Keratinocyte (primary cell): Measurements from ENCODE around the gene SLC4A9. TPM values are rescaled to one million over a fixed set of nuclear protein-coding genes. Genes with fewer than 3 reads are reported as not detected.

Source experiments
- DNase-seq: peaks from one replicate; pipeline ENCODE4 v3.0.0-alpha.2; 2011; ENCODE audit warnings: low read depth, missing footprints, low spot score
- FAIRE-seq: peaks from 2 replicates; lab custom pipeline; 2011; peaks lifted over from hg19 to GRCh38; lab: Jason Lieb, UNC
- H2AFZ ChIP-seq: 2 replicates; pipeline ENCODE4 v1.6.0; 2012; ENCODE audit warnings: low read length, control low read depth, inconsistent platforms; ENCODE audit not compliant: control insufficient read depth
- H3K27ac ChIP-seq: 2 replicates; pipeline ENCODE4 v1.5.1; 2011; ENCODE audit warnings: low read length; ENCODE audit not compliant: control insufficient read depth, insufficient read depth
- H3K27me3 ChIP-seq: 3 replicates; pipeline ENCODE4 v1.6.0; 2011; ENCODE audit warnings: low read length; ENCODE audit not compliant: control insufficient read depth, insufficient read depth; ENCODE audit errors: extremely low read depth
- H3K36me3 ChIP-seq, 2 experiments: 2 replicates in 1 of 2; 3 replicates in 1 of 2; pipeline ENCODE4 v1.5.1; 2011; ENCODE audit warnings: low read length in 2 of 2, mild to moderate bottlenecking in 1 of 2; ENCODE audit not compliant: control insufficient read depth in 2 of 2, insufficient read depth in 2 of 2; ENCODE audit errors: extremely low read depth in 1 of 2
- H3K4me1 ChIP-seq: 3 replicates; pipeline ENCODE4 v1.5.1; 2011; ENCODE audit warnings: low read length; ENCODE audit not compliant: control insufficient read depth, insufficient read depth; ENCODE audit errors: extremely low read depth
- H3K4me2 ChIP-seq: 3 replicates; pipeline ENCODE4 v1.6.0; 2011; ENCODE audit warnings: low read depth, low read length; ENCODE audit not compliant: control insufficient read depth, insufficient read depth; ENCODE audit errors: extremely low read depth
- H3K4me3 ChIP-seq, 3 experiments: fragments of 200-600 bp in 1 of 3; sonication (generic) in 1 of 3; 2 replicates in 2 of 3; 3 replicates in 1 of 3; pipeline ENCODE4 v1.5.1; 2011 to 2016; ENCODE audit warnings: low read length in 3 of 3, mild to moderate bottlenecking in 3 of 3, control low read depth in 2 of 3, inconsistent platforms in 1 of 3, low read depth in 1 of 3, mixed read lengths in 1 of 3, mixed run types in 1 of 3, moderate library complexity in 1 of 3; ENCODE audit not compliant: control insufficient read depth in 2 of 3, insufficient read depth in 2 of 3; ENCODE audit errors: extremely low read depth in 1 of 3
- H3K79me2 ChIP-seq: 2 replicates; pipeline ENCODE4 v1.6.0; 2012; ENCODE audit warnings: low read length; ENCODE audit not compliant: control insufficient read depth, insufficient read depth
- H3K9ac ChIP-seq: 3 replicates; pipeline ENCODE4 v1.6.0; 2011; ENCODE audit warnings: low read length; ENCODE audit not compliant: control insufficient read depth, insufficient read depth; ENCODE audit errors: extremely low read depth
- H3K9me1 ChIP-seq: 3 replicates; pipeline ENCODE4 v1.6.0; 2011; ENCODE audit warnings: low read length; ENCODE audit not compliant: control insufficient read depth, insufficient read depth; ENCODE audit errors: extremely low read depth
- H3K9me3 ChIP-seq: 2 replicates; pipeline ENCODE4 v1.5.1; 2012; ENCODE audit warnings: low read depth, low read length; ENCODE audit not compliant: control insufficient read depth
- H4K20me1 ChIP-seq: 3 replicates; pipeline ENCODE4 v1.6.0; 2011; ENCODE audit warnings: low read length; ENCODE audit not compliant: control insufficient read depth, insufficient read depth; ENCODE audit errors: extremely low read depth
- EZH2 ChIP-seq: IDR thresholded peaks from one replicate; pipeline ENCODE4 v1.6.1; 2012; ENCODE audit warnings: inconsistent platforms, mild to moderate bottlenecking, low read length, moderate library complexity
- dilution Hi-C: fragments of 300-500 bp; cut with MboI; formaldehyde crosslinking; loops from one replicate; pipeline ENCODE4 v1.7.0; 2020; ENCODE audit warnings: low sequenced_read_pairs; ENCODE audit not compliant: extremely low pct_ligation_motif_present
- polyA plus RNA-seq, 5 experiments: library from polyadenylated mRNA; depleted of rRNA in 3 of 5; stranded (reverse) in 3 of 5; stranded (forward) in 1 of 5; unstranded in 1 of 5; fragments of >200 nt; gene quantifications; 1 replicate in 1 of 5; 2 replicates in 3 of 5; 3 replicates in 1 of 5; pipeline versions ENCODE4 v1.2.1 to v1.2.3, GENCODE V29; 2011 to 2012; ENCODE audit warnings: missing spikeins in 2 of 5, low read depth in 1 of 5, low replicate concordance in 1 of 5
- TF ChIP-seq, protein P1 (sequence below), 3 experiments: IDR thresholded peaks in 1 of 3; conservative IDR thresholded peaks in 1 of 3; optimal IDR thresholded peaks in 1 of 3; 2 replicates in 2 of 3; 3 replicates in 1 of 3; pipeline versions ENCODE3 to v1.5.1; 2011; ENCODE audit warnings: low read length in 3 of 3, mild to moderate bottlenecking in 3 of 3, moderate library complexity in 2 of 3, control low read depth in 1 of 3, inconsistent platforms in 1 of 3; ENCODE audit not compliant: insufficient read depth in 2 of 3; ENCODE audit errors: extremely low read depth in 1 of 3

Gene SLC4A9
- polyA plus RNA-seq, 1 donor (not counting 4 experiments of a cell fraction or from before 2014, with no cell fraction given), result 0.07 TPM

- no peaks in the 10 kb centered on the region for H3K9me3 ChIP-seq
- no peaks in the 10 kb centered on the region for H3K79me2 ChIP-seq
- no peak overlapping the region for H2AFZ ChIP-seq
- dilution Hi-C loops, result loop anchor here (10.0 kb wide), 1 partner anchor 46 kb away; no protein-coding TSS in a partner anchor
- TF ChIP-seq, protein P1, sequence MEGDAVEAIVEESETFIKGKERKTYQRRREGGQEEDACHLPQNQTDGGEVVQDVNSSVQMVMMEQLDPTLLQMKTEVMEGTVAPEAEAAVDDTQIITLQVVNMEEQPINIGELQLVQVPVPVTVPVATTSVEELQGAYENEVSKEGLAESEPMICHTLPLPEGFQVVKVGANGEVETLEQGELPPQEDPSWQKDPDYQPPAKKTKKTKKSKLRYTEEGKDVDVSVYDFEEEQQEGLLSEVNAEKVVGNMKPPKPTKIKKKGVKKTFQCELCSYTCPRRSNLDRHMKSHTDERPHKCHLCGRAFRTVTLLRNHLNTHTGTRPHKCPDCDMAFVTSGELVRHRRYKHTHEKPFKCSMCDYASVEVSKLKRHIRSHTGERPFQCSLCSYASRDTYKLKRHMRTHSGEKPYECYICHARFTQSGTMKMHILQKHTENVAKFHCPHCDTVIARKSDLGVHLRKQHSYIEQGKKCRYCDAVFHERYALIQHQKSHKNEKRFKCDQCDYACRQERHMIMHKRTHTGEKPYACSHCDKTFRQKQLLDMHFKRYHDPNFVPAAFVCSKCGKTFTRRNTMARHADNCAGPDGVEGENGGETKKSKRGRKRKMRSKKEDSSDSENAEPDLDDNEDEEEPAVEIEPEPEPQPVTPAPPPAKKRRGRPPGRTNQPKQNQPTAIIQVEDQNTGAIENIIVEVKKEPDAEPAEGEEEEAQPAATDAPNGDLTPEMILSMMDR (optimal IDR thresholded peaks at IDR 0.05 in 1 of 3, IDR thresholded peaks at IDR 0.05 in 1 of 3, conservative IDR thresholded peaks at IDR 0.05 in 1 of 3; ENCODE audit: extremely low read depth in 1 of 3, insufficient read depth in 2 of 3, low read length in 3 of 3), result no peak
- TF ChIP-seq EZH2, result no peak
- H3K9ac ChIP-seq, result no peak overlapping the region
- DNase-seq (no peak), FAIRE-seq (peak; percentile 85)
- no peak overlapping the region for H3K4me3 ChIP-seq
- peak overlapping the region; percentile 69 for H3K4me2 ChIP-seq
- H3K36me3 ChIP-seq, result no peaks in the 10 kb centered on the region
- H3K4me1 ChIP-seq, result peaks cover 33% of the 10 kb centered on the region
- no peaks in the 10 kb centered on the region for H3K27me3 ChIP-seq
- no peaks in the 10 kb centered on the region for H4K20me1 ChIP-seq
- peak overlapping the region; percentile 74 for H3K27ac ChIP-seq
- no peaks in the 10 kb centered on the region for H3K9me1 ChIP-seq
These were observed 49.0 kb upstream of the SLC4A9 start for GRCh38 chr5:140311011-140311467.

DNA sequence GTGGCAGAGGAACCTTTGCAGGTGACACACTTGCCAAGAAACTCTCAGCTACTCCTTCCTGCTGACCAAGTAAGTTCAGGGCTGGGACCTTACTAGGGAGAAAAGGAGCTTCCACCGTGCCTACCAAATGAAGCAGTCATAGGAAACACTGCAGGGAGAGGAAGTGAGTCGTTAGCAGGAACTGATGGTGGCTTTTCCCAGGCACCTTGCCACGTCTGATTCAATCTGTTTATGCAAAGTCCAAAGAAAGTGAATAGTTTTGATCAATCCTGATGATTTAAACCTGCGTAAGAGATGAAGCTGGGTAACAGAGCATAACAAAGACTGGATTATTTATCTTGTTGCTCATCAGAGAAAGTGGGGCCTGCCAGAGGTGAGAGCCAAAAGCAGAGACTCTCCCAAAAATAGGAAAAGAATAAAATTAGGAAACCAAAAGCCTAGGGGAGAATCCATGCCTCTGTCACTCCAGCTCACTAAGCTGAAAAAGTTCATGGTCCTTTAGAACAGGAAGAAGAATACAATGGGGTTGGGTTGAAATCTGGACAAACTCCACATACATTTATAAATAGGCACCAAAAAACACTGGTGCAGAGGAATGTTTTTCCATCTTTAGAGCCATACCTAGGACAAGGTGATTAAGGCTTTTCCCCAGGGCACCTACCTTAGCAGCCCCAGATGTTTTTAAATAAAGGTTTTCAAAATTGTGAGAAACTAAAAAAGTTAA, 47.8 kb upstream of the SLC4A9 start:
- Histone ChIP-seq H3K27me3 (no peaks in the 10 kb centered on the region), H2AFZ (peak overlapping the region; percentile 32), H3K4me1 (peaks cover 34% of the 10 kb centered on the region), H3K4me2 (peak overlapping the region; percentile 69), H3K9ac (peak overlapping the region; percentile 50), H4K20me1 (no peaks in the 10 kb centered on the region), H3K36me3 (no peaks in the 10 kb centered on the region), H3K9me1 (no peaks in the 10 kb centered on the region), H3K27ac (peak overlapping the region; percentile 74), H3K4me3 (no peak overlapping the region), H3K79me2 (no peaks in the 10 kb centered on the region), H3K9me3 (no peaks in the 10 kb centered on the region)
- TF ChIP-seq EZH2, result no peak
- TF ChIP-seq, protein P1 (optimal IDR thresholded peaks at IDR 0.05 in 1 of 3, IDR thresholded peaks at IDR 0.05 in 1 of 3, conservative IDR thresholded peaks at IDR 0.05 in 1 of 3; ENCODE audit: extremely low read depth in 1 of 3, insufficient read depth in 2 of 3, low read length in 3 of 3), result no peak
- dilution Hi-C loops, result loop anchor here (10.0 kb wide), 1 partner anchor 47 kb away; no protein-coding TSS in a partner anchor
- no peak for DNase-seq
- FAIRE-seq, result peak; percentile 88
